ENCODE measurements around the gene CHFR. TPM values are rescaled to one million over a fixed set of nuclear protein-coding genes. Genes with fewer than 3 reads are reported as not detected.

CHFR gene
- total and polyA plus RNA-seq, 7 donors = 18.0 to 52.3 (median 23.5) TPM

- H3K4me1 ChIP-seq = no peaks in the 10 kb centered on the region
- no peak overlapping the region for H3K27ac ChIP-seq
- TF ChIP-seq POLR2AphosphoS5 (IDR thresholded peaks at IDR 0.05) (no peak), EP300 (IDR thresholded peaks at IDR 0.05) (no peak), POLR2A (IDR thresholded peaks at IDR 0.05) (no peak), CTCF (IDR thresholded peaks at IDR 0.05) (no peak)
- no peaks in the 10 kb centered on the region for H3K9me3 ChIP-seq
- intact Hi-C loops (cut with DNase I) = no loop called here
- DNase-seq = no peak
- WGBS, 2 donors = 97% methylated on average over 14 of the region's 14 CpGs
- H3K36me3 ChIP-seq = peaks cover 41 to 96% (median 75%) of the 10 kb centered on the region in 4 donors
- no peak overlapping the region for H3K4me3 ChIP-seq
- no peaks in the 10 kb centered on the region for H3K27me3 ChIP-seq
Measured at GRCh38 chr12:132803125-132803524, 84.3 kb downstream of the CHFR start.

DNA sequence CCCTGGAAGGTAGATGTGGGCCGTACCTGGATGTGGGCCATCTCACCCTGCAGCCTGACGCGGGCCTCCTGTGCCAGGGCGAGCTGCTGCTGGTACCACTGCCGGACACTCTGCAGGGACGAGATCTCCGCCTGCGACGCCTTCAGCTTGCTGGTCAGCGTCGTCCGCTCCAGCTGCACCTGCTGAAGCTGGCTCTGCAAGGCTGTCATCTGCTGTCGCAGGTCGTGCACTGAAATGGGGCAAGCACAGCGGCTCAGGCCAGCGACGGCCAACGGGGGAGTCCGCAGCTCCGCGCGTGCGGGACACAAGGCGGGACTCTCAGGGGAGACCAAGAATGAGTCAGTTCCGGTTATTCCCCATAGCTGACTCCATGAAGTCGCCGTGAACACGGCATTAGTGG lies 85.7 kb downstream of the CHFR start:
- TF ChIP-seq EP300 (IDR thresholded peaks at IDR 0.05) (no peak), POLR2A (IDR thresholded peaks at IDR 0.05) (no peak), POLR2AphosphoS5 (IDR thresholded peaks at IDR 0.05) (no peak), CTCF (IDR thresholded peaks at IDR 0.05) (no peak)
- Histone ChIP-seq H3K9me3 (no peaks in the 10 kb centered on the region), H3K27ac (no peak overlapping the region), H3K4me1 (no peaks in the 10 kb centered on the region), H3K36me3 (peaks cover 47 to 96% (median 76%) of the 10 kb centered on the region in 4 donors), H3K27me3 (no peaks in the 10 kb centered on the region), H3K4me3 (no peak overlapping the region)
- intact Hi-C loops (cut with DNase I) = no loop called here
- WGBS, 2 donors = 94 to 95% methylated on average over 28 of the region's 28 CpGs
- no peak for DNase-seq

GRCh38 chr12:132798836-132799235 lies 88.6 kb downstream of the CHFR start:
- Histone ChIP-seq H3K9me3 (no peaks in the 10 kb centered on the region), H3K4me3 (no peak overlapping the region), H3K36me3 (peaks cover 40 to 100% (median 82%) of the 10 kb centered on the region in 4 donors), H3K27me3 (no peaks in the 10 kb centered on the region), H3K4me1 (no peaks in the 10 kb centered on the region), H3K27ac (no peak overlapping the region)
- no peak for DNase-seq
- 96 to 97% methylated on average over 15 of the region's 15 CpGs for WGBS, 2 donors
- TF ChIP-seq CTCF (IDR thresholded peaks at IDR 0.05) (no peak), POLR2AphosphoS5 (IDR thresholded peaks at IDR 0.05) (no peak), POLR2A (IDR thresholded peaks at IDR 0.05) (no peak), EP300 (IDR thresholded peaks at IDR 0.05) (no peak)
- intact Hi-C loops (cut with DNase I) = no loop called here

- no peaks in the 10 kb centered on the region for H3K9me3 ChIP-seq
- 94 to 96% methylated on average over 24 of the region's 24 CpGs for WGBS, 2 donors
- TF ChIP-seq POLR2A (IDR thresholded peaks at IDR 0.05) (no peak), POLR2AphosphoS5 (IDR thresholded peaks at IDR 0.05) (no peak), CTCF (IDR thresholded peaks at IDR 0.05) (no peak), EP300 (IDR thresholded peaks at IDR 0.05) (no peak)
- H3K4me3 ChIP-seq = no peak overlapping the region
- peaks cover 32 to 95% (median 78%) of the 10 kb centered on the region in 4 donors for H3K36me3 ChIP-seq
- DNase-seq = no peak
- H3K27ac ChIP-seq = no peak overlapping the region
- intact Hi-C loops (cut with DNase I) = no loop called here
- H3K27me3 ChIP-seq = no peaks in the 10 kb centered on the region
- H3K4me1 ChIP-seq = no peaks in the 10 kb centered on the region
Measured at GRCh38 chr12:132797820-132798570, 89.4 kb downstream of the CHFR start.
